H1 (cell line): Measurements from ENCODE around the gene RASSF5. TPM values are rescaled to one million over a fixed set of nuclear protein-coding genes. Genes with fewer than 3 reads are reported as not detected.

Experiments used
- CTBP2 ChIP-seq: IDR thresholded peaks from 2 replicates; pipeline ENCODE4 v1.7.0; 2011; ENCODE audit warnings: borderline replicate concordance, mild to moderate bottlenecking, moderate library complexity, mixed read lengths, low read length; ENCODE audit not compliant: insufficient read depth, insufficient read length
- GTF2F1 ChIP-seq: IDR thresholded peaks from 2 replicates; pipeline ENCODE4 v1.6.1; 2012; ENCODE audit warnings: low read depth, low read length, improper control_type of control experiment, borderline replicate concordance
- RBBP5 ChIP-seq: IDR thresholded peaks from 2 replicates; pipeline ENCODE4 v1.7.1; 2012; ENCODE audit warnings: low read depth, mild to moderate bottlenecking, inconsistent platforms, low read length, moderate library complexity, borderline replicate concordance
- SP4 ChIP-seq: IDR thresholded peaks from 2 replicates; pipeline ENCODE4 v1.6.1; 2012; ENCODE audit warnings: low read length, inconsistent platforms
- polyA plus RNA-seq, 7 experiments: library from polyadenylated mRNA; depleted of rRNA in 3 of 7; stranded (reverse) in 5 of 7; unstranded in 2 of 7; fragments of >200 nt in 5 of 7; fragments of 200-250 nt in 2 of 7; gene quantifications; 1 replicate in 5 of 7; 2 replicates in 1 of 7; 4 replicates in 1 of 7; pipeline versions ENCODE4 v1.2.1 to v1.2.3, GENCODE V29; 2011 to 2013; ENCODE audit warnings: missing spikeins in 2 of 7, mixed read lengths in 2 of 7
- total RNA-seq: library from RNA; stranded (reverse); fragmentation: NEBNext Ultra II Directional; extraction: Animal tissue kit (Norgen Biotek cat#: 25700); gene quantifications from 2 replicates; pipeline ENCODE4 v1.2.1, GENCODE V29; 2021
- TF ChIP-seq, protein P1 (sequence below): IDR thresholded peaks from 2 replicates; pipeline ENCODE4 v1.6.1; 2012; ENCODE audit warnings: low read length, inconsistent platforms

Gene RASSF5
- total and polyA plus RNA-seq, 2 of the 8 experiments (the other 6 are each of a cell fraction or from before 2014, with no cell fraction given): 0.82 to 1.8 TPM

DNA sequence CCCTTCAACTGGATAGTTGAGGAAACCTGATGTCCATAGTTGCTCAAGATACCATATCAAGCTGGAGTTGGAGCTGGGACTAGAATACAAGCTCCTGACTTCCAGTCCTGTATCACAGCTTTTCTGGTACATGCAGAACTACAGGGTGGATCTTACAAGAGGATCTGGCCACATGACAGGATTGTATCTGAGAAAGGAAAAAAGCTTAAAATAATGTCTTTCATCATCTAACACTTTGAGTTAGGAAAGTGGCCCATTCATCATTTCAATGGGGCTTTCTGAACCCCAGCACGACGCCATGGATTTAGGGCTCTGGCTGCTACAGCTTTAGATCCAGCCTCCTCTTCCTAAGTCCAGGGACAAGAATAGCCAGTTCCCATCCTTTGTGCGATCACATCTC, 46.9 kb downstream of the RASSF5 start (continued):
- TF ChIP-seq GTF2F1 (no peak), RBBP5 (no peak), CTBP2 (no peak), SP4 (no peak)
- TF ChIP-seq, protein P1, sequence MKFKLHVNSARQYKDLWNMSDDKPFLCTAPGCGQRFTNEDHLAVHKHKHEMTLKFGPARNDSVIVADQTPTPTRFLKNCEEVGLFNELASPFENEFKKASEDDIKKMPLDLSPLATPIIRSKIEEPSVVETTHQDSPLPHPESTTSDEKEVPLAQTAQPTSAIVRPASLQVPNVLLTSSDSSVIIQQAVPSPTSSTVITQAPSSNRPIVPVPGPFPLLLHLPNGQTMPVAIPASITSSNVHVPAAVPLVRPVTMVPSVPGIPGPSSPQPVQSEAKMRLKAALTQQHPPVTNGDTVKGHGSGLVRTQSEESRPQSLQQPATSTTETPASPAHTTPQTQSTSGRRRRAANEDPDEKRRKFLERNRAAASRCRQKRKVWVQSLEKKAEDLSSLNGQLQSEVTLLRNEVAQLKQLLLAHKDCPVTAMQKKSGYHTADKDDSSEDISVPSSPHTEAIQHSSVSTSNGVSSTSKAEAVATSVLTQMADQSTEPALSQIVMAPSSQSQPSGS: no peak
